ENCODE results near the gene ARHGAP6. TPM values are rescaled to one million over a fixed set of nuclear protein-coding genes. Genes with fewer than 3 reads are reported as not detected.
"Not testable (repeated sequence)": the region's sequence is repeated elsewhere in the genome, so short reads cannot be mapped to it uniquely, and the experiment has no call there.

ARHGAP6 gene
- total RNA-seq, 1 donor from 2014 or later, result not detected

GRCh38 chrX:11399489-11400094 lies 266.1 kb downstream of the ARHGAP6 start:
- intact Hi-C loops (cut with micrococcal nuclease), result no loop called here

GRCh38 chrX:11398785-11399184 lies 266.9 kb downstream of the ARHGAP6 start:
- intact Hi-C loops (cut with micrococcal nuclease), result no loop called here

- intact Hi-C loops (cut with micrococcal nuclease), result no loop called here
Observed at GRCh38 chrX:11398139-11398538, 267.6 kb downstream of the ARHGAP6 start.

- intact Hi-C loops (cut with micrococcal nuclease), result no loop called here
Observed at GRCh38 chrX:11397680-11398079, 268.0 kb downstream of the ARHGAP6 start.

GRCh38 chrX:11395859-11396258 lies 269.9 kb downstream of the ARHGAP6 start:
- intact Hi-C loops (cut with micrococcal nuclease), result no loop called here

- intact Hi-C loops (cut with micrococcal nuclease), result no loop called here
Observed at GRCh38 chrX:11393949-11394654, 271.6 kb downstream of the ARHGAP6 start.

GRCh38 chrX:11386812-11387211 lies 278.9 kb downstream of the ARHGAP6 start:
- intact Hi-C loops (cut with micrococcal nuclease), result no loop called here

GRCh38 chrX:11386001-11386523 lies 279.7 kb downstream of the ARHGAP6 start:
- intact Hi-C loops (cut with micrococcal nuclease), result no loop called here

GRCh38 chrX:11382930-11383329 lies 282.8 kb downstream of the ARHGAP6 start:
- intact Hi-C loops (cut with micrococcal nuclease), result no loop called here

GRCh38 chrX:11381464-11381863 lies 284.3 kb downstream of the ARHGAP6 start:
- intact Hi-C loops (cut with micrococcal nuclease), result no loop called here

GRCh38 chrX:11380187-11380844 lies 285.4 kb downstream of the ARHGAP6 start:
- intact Hi-C loops (cut with micrococcal nuclease), result no loop called here

GRCh38 chrX:11376163-11376562 lies 289.6 kb downstream of the ARHGAP6 start:
- intact Hi-C loops (cut with micrococcal nuclease), result no loop called here

GRCh38 chrX:11375614-11376119 lies 290.1 kb downstream of the ARHGAP6 start:
- intact Hi-C loops (cut with micrococcal nuclease), result no loop called here

- intact Hi-C loops (cut with micrococcal nuclease), result no loop called here
Observed at GRCh38 chrX:11374570-11374969, 291.1 kb downstream of the ARHGAP6 start.

- intact Hi-C loops (cut with micrococcal nuclease), result no loop called here
Observed at GRCh38 chrX:11371106-11371505, 294.6 kb downstream of the ARHGAP6 start.

- intact Hi-C loops (cut with micrococcal nuclease), result no loop called here
Observed at GRCh38 chrX:11367609-11368430, 297.9 kb downstream of the ARHGAP6 start.

- intact Hi-C loops (cut with micrococcal nuclease), result no loop called here
Observed at GRCh38 chrX:11366998-11367595, 298.6 kb downstream of the ARHGAP6 start.

GRCh38 chrX:11365426-11365825 lies 300.3 kb downstream of the ARHGAP6 start:
- intact Hi-C loops (cut with micrococcal nuclease), result no loop called here

GRCh38 chrX:11364835-11365234 lies 300.9 kb downstream of the ARHGAP6 start:
- intact Hi-C loops (cut with micrococcal nuclease), result no loop called here

- intact Hi-C loops (cut with micrococcal nuclease), result not testable (repeated sequence)
Observed at GRCh38 chrX:11363825-11364224, 301.9 kb downstream of the ARHGAP6 start.

GRCh38 chrX:11363069-11363594 lies 302.6 kb downstream of the ARHGAP6 start:
- intact Hi-C loops (cut with micrococcal nuclease), result no loop called here
